GM21381 (cell line): Measurements from ENCODE around the gene DGCR6.
"Not testable (repeated sequence)": the region's sequence is repeated elsewhere in the genome, so short reads cannot be mapped to it uniquely, and the experiment has no call there.

Source experiments
- ATAC-seq: cut with Tn5 transposase; IDR thresholded peaks from one replicate; pipeline ENCODE4 v1.9.1; 2021; ENCODE audit warnings: mild to moderate bottlenecking, moderate library complexity; ENCODE audit not compliant: unreplicated experiment

The DGCR6 gene

DNA sequence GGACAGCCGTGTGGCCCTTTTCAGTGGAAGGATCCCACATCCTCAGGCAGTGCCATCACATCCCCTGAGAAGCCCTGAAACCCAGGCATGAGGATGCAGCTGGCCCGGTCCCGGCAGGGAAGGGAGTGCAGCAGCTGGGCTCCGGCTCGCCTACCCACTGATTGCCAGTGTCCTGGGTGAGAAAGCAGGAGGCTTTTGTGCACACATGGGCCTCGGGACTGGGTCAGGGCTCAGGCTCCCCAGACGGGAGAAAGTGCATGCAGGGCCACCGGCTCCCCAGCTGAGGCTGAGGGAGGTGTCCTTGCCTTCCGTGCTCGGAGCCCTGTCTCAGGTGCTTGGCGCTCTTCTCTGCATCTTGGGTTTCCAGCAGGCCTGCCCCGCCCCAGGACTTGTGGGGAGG is 53.6 kb downstream of the DGCR6 start:
- not testable (repeated sequence) for ATAC-seq

DNA sequence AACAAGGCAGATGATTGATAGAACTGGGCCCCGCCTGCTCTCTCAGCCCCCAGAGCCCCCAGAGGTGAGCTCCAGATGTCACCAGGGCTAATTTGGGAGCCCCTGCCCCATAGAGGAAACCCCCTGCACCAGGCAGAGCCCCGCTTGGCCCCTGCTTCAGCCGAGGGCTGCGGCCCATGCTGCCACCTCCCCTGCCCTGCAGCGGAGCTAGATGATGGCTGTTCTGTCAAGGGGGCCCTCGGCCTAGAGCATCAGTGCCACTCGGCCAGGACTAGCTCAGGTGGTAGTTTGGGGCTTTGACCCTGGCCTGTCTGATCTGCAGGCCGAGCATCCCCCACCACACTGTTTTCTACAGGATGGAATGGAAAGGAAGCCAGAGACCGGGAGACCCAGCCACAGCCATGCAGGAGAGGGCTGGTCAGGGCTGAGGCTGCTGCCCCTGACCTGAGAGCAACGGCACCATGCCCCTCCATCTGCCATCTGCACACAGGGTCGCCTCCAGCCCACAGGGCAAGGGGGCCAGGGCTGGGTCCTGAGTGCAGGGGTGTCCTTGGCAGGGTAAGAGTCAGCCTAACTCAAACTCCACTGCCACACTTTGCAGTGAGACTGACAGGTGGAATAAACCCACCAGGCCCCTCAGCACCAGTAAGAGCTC is 54.2 kb downstream of the DGCR6 start:
- ATAC-seq, result not testable (repeated sequence)

DNA sequence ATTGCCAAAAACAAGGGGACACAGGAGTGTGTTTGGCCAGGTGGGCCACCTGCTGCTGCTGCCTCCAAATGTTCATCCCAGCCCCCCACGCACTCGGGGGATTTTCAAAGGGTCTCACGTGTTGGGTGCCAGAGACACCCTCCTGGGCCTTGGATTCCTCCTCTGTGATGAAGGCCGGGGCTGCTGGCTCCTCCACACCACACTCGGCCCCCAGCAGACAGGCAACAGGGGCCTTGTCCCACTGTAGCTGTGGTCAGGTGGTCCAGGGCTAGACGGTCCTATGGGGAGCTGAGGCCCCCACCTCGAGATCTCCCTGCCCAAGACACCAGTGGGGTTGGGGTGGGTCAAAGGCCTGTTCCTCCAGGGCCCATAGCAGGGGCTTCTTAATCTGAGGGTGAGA is 55.1 kb downstream of the DGCR6 start:
- ATAC-seq, result not testable (repeated sequence)
